Neuronal stem cell (in vitro differentiated cells): ENCODE data around the gene LZTS3.

ENCODE experiments used
- DNase-seq: peaks from one replicate; pipeline ENCODE4 v3.0.0-alpha.2; 2013; ENCODE audit warnings: low spot score
- H2AFZ ChIP-seq: one replicate; pipeline ENCODE4 v1.6.1; 2013; ENCODE audit warnings: mild to moderate bottlenecking, low read length, inconsistent platforms
- H2AK5ac ChIP-seq: 2 replicates; pipeline ENCODE4 v1.6.1; 2013; ENCODE audit warnings: low read depth, mild to moderate bottlenecking, inconsistent platforms, low read length, moderate library complexity, mixed read lengths
- H2BK120ac ChIP-seq: 2 replicates; pipeline ENCODE4 v1.6.1; 2013; ENCODE audit warnings: low read depth, mild to moderate bottlenecking, inconsistent platforms, low read length, moderate library complexity, mixed read lengths
- H2BK12ac ChIP-seq: one replicate; pipeline ENCODE4 v1.6.1; 2013; ENCODE audit warnings: low read length, inconsistent platforms
- H2BK15ac ChIP-seq: 2 replicates; pipeline ENCODE4 v1.6.1; 2013; ENCODE audit warnings: mild to moderate bottlenecking, low read length, inconsistent platforms, mixed read lengths
- H2BK5ac ChIP-seq: one replicate; pipeline ENCODE4 v1.6.1; 2013; ENCODE audit warnings: inconsistent platforms, mild to moderate bottlenecking, low read length, moderate library complexity
- H3K14ac ChIP-seq: one replicate; pipeline ENCODE4 v1.6.1; 2013; ENCODE audit warnings: low read length, inconsistent platforms
- H3K18ac ChIP-seq: 2 replicates; pipeline ENCODE4 v1.6.1; 2013; ENCODE audit warnings: low read length, inconsistent platforms
- H3K23ac ChIP-seq: 2 replicates; pipeline ENCODE4 v1.6.1; 2013; ENCODE audit warnings: low read depth, mild to moderate bottlenecking, mixed read lengths, low read length, inconsistent platforms; ENCODE audit not compliant: poor library complexity
- H3K27ac ChIP-seq: replicated peaks from 3 replicates; pipeline ENCODE4 v1.5.1; 2013; ENCODE audit warnings: low read length, inconsistent platforms
- H3K27me3 ChIP-seq, 3 experiments: 2 replicates each; pipeline ENCODE4 v1.6.1; 2013; ENCODE audit warnings: low read length in 3 of 3, mild to moderate bottlenecking in 2 of 3, inconsistent platforms in 1 of 3, low read depth in 1 of 3, mixed read lengths in 1 of 3, moderate library complexity in 1 of 3; ENCODE audit not compliant: control insufficient read depth in 3 of 3, insufficient read depth in 3 of 3
- H3K36me3 ChIP-seq, 2 donors: replicated peaks in 1 of 2; 2 replicates each; pipeline ENCODE4 v1.6.1; 2013; ENCODE audit warnings: low read length in 2 of 2; ENCODE audit not compliant: control insufficient read depth in 2 of 2, insufficient read depth in 2 of 2
- H3K4ac ChIP-seq: 2 replicates; pipeline ENCODE4 v1.6.1; 2013; ENCODE audit warnings: inconsistent platforms, mild to moderate bottlenecking, low read length, moderate library complexity
- H3K4me1 ChIP-seq, 2 donors: 1 replicate in 1 of 2; 2 replicates in 1 of 2; pipeline ENCODE4 v1.6.1; 2013; ENCODE audit warnings: low read length in 2 of 2, low read depth in 1 of 2; ENCODE audit not compliant: control insufficient read depth in 2 of 2, insufficient read depth in 1 of 2
- H3K4me2 ChIP-seq: one replicate; pipeline ENCODE4 v1.6.1; 2013; ENCODE audit warnings: mild to moderate bottlenecking, low read length, inconsistent platforms; ENCODE audit not compliant: insufficient read depth, poor library complexity, severe bottlenecking
- H3K4me3 ChIP-seq, 2 donors: 2 replicates each; pipeline ENCODE4 v1.5.1; 2013; ENCODE audit warnings: low read length in 2 of 2, mild to moderate bottlenecking in 2 of 2, inconsistent platforms in 1 of 2, moderate library complexity in 1 of 2
- H3K79me1 ChIP-seq: one replicate; pipeline ENCODE4 v1.6.1; 2013; ENCODE audit warnings: low read depth, mild to moderate bottlenecking, inconsistent platforms, low read length, moderate library complexity
- H3K9ac ChIP-seq: one replicate; pipeline ENCODE4 v1.6.1; 2013; ENCODE audit warnings: mild to moderate bottlenecking, low read depth, low read length, inconsistent platforms; ENCODE audit not compliant: poor library complexity
- H3K9me3 ChIP-seq, 2 donors: replicated peaks in 1 of 2; 2 replicates each; pipeline versions ENCODE3 to v1.6.1; 2013; ENCODE audit warnings: low read length in 2 of 2, mild to moderate bottlenecking in 2 of 2, inconsistent platforms in 1 of 2, low read depth in 1 of 2, mixed read lengths in 1 of 2, moderate library complexity in 1 of 2; ENCODE audit not compliant: control insufficient read depth in 2 of 2, insufficient read depth in 1 of 2
- H4K8ac ChIP-seq: one replicate; pipeline ENCODE4 v1.6.1; 2013; ENCODE audit warnings: low read depth, mild to moderate bottlenecking, inconsistent platforms, low read length, moderate library complexity
- H4K91ac ChIP-seq: one replicate; pipeline ENCODE4 v1.6.1; 2013; ENCODE audit warnings: low read length, low read depth, mild to moderate bottlenecking, inconsistent platforms; ENCODE audit not compliant: poor library complexity
- WGBS, 2 donors: extraction: QIAGEN DNeasy Blood & Tissue Kit; methylation state at CpG; one replicate each; pipeline ENCODE4 v1.1.7; 2013; ENCODE audit warnings: missing lambda C conversion rate in 2 of 2, mixed read lengths in 1 of 2; ENCODE audit not compliant: insufficient read length in 2 of 2, insufficient replicate concordance in 1 of 2; ENCODE audit errors: extremely low coverage in 2 of 2; 5-methylcytosine and 5-hydroxymethylcytosine counted together

The LZTS3 gene

DNA sequence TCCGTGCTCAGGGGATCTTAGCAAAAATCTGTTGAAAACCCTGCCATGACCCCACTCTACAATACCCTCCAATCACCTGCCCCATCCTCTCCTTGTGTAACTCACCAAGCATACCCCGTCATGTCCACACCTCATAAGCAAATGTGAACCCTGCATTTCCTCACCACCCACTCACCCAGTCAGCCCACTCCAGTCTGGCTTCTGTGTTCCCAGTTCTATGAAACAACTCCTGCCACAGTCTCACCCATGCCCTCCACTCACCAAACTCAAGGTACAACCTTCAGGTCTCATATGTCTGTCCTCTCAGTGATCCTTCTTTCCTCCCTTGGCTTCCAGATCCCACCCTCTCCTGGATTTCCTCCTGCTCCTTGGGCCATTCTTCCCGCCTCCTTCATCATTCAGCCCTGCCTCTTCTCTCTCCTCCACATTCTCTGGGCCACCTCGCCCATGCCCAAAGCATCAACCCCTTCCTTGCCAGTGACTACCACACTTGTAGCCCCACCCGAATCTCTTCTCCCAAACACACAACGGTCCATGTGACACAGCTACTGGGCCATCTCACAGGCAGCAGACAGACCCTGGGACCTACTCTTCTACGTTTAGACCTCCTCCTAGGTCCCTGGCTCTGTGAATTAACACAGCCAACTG is 22.4 kb upstream of the LZTS3 start:
- no peak overlapping the region for H2AFZ ChIP-seq
- H3K9ac ChIP-seq: peak overlapping the region; percentile 21
- H2BK5ac ChIP-seq: peak overlapping the region; percentile 24
- no peak overlapping the region for H3K4me2 ChIP-seq
- H3K79me1 ChIP-seq: peaks cover 5% of the 10 kb centered on the region
- no peak overlapping the region for H3K18ac ChIP-seq
- no peak overlapping the region for H2BK120ac ChIP-seq
- no peak overlapping the region for H3K27ac ChIP-seq
- no peaks in the 10 kb centered on the region for H3K4me1 ChIP-seq
- no peak overlapping the region for H2BK15ac ChIP-seq
- no peak overlapping the region for H3K4me3 ChIP-seq
- no peak overlapping the region for H3K23ac ChIP-seq
- no peaks in the 10 kb centered on the region for H3K27me3 ChIP-seq
- DNase-seq: no peak
- peaks cover 0 to 2% of the 10 kb centered on the region in 2 donors for H3K9me3 ChIP-seq
- H2AK5ac ChIP-seq: no peak overlapping the region
- H3K36me3 ChIP-seq: peaks cover 63 to 88% of the 10 kb centered on the region in 2 donors
- no peak overlapping the region for H3K4ac ChIP-seq
- WGBS, 2 donors: no CpG with 5 or more reads among the region's 7 CpGs
- no peak overlapping the region for H2BK12ac ChIP-seq
- no peak overlapping the region for H3K14ac ChIP-seq
- H4K8ac ChIP-seq: no peak overlapping the region
- H4K91ac ChIP-seq: no peak overlapping the region

DNA sequence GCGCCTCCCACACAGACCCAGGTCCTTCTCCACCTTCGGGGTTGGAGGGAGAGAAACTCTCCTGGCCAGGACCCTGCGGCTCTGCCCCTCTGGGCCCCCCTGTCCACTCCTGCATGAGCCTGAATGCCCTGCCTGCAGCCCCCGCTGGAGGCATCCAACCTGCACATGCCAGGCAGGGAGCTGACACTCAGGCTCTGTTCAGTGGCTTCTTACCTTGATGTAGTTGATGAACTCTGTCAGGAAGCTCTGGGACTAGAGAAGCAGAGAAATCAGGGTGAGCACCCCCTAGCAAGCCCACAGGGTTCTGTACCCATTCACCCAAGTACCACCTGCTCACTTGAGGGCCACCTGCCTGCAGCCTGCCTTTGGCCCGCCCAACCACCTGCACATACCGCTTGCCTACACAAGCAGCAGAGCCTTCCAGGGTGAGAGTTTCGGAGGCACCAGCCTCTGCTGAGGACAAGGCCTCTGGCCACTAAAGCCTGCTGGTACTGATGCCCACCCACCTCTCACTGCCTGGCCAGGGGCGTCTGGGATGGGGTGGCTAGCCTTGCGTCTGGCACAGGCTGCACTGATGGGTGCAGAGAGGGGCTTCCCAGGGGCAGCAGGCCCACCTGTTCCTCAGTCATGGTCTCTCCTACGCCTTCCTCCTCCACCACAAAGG is 21.4 kb upstream of the LZTS3 start:
- H3K36me3 ChIP-seq: peaks cover 60 to 88% of the 10 kb centered on the region in 2 donors
- no peak overlapping the region for H2BK15ac ChIP-seq
- H3K79me1 ChIP-seq: peaks cover under 1% of the 10 kb centered on the region
- H3K27me3 ChIP-seq: no peaks in the 10 kb centered on the region
- H3K4me3 ChIP-seq: peak overlapping the region in 1 of 2 donors; percentile 1
- H3K4ac ChIP-seq: no peak overlapping the region
- H2BK120ac ChIP-seq: no peak overlapping the region
- H2AK5ac ChIP-seq: no peak overlapping the region
- no peaks in the 10 kb centered on the region for H3K9me3 ChIP-seq
- WGBS, 2 donors: no CpG with 5 or more reads among the region's 10 CpGs
- H2BK5ac ChIP-seq: no peak overlapping the region
- H3K27ac ChIP-seq: no peak overlapping the region
- H4K91ac ChIP-seq: peak overlapping the region; percentile 30
- no peak for DNase-seq
- H2BK12ac ChIP-seq: no peak overlapping the region
- peak overlapping the region; percentile 44 for H3K9ac ChIP-seq
- peak overlapping the region; percentile 43 for H3K23ac ChIP-seq
- no peak overlapping the region for H3K4me2 ChIP-seq
- H4K8ac ChIP-seq: no peak overlapping the region
- H3K14ac ChIP-seq: no peak overlapping the region
- no peaks in the 10 kb centered on the region for H3K4me1 ChIP-seq
- no peak overlapping the region for H2AFZ ChIP-seq
- no peak overlapping the region for H3K18ac ChIP-seq

GRCh38 chr20:3193806-3194616 is 20.7 kb upstream of the LZTS3 start:
- DNase-seq: no peak
- H2AK5ac ChIP-seq: no peak overlapping the region
- no peak overlapping the region for H2BK15ac ChIP-seq
- H3K4ac ChIP-seq: no peak overlapping the region
- H3K9me3 ChIP-seq: no peaks in the 10 kb centered on the region
- no peak overlapping the region for H3K14ac ChIP-seq
- H3K18ac ChIP-seq: no peak overlapping the region
- no peak overlapping the region for H3K4me2 ChIP-seq
- no peak overlapping the region for H3K23ac ChIP-seq
- H3K36me3 ChIP-seq: peaks cover 54 to 88% of the 10 kb centered on the region in 2 donors
- no peaks in the 10 kb centered on the region for H3K4me1 ChIP-seq
- no peaks in the 10 kb centered on the region for H3K27me3 ChIP-seq
- H4K8ac ChIP-seq: no peak overlapping the region
- H3K4me3 ChIP-seq: no peak overlapping the region
- H2BK5ac ChIP-seq: no peak overlapping the region
- no CpG with 5 or more reads among the region's 14 CpGs for WGBS, 2 donors
- no peak overlapping the region for H2AFZ ChIP-seq
- H4K91ac ChIP-seq: no peak overlapping the region
- H2BK120ac ChIP-seq: no peak overlapping the region
- H3K9ac ChIP-seq: no peak overlapping the region
- no peak overlapping the region for H3K27ac ChIP-seq
- no peaks in the 10 kb centered on the region for H3K79me1 ChIP-seq
- no peak overlapping the region for H2BK12ac ChIP-seq
